GM12878 (cell line): ENCODE results near the gene PPP1R15A. TPM values are rescaled to one million over a fixed set of nuclear protein-coding genes. Genes with fewer than 3 reads are reported as not detected.

ENCODE experiments used
- ATF3 ChIP-seq: IDR thresholded peaks from 2 replicates; pipeline ENCODE4 v1.6.1; 2011; ENCODE audit warnings: low read depth, mild to moderate bottlenecking, low read length, moderate library complexity, borderline replicate concordance; ENCODE audit errors: extremely low read depth
- BHLHE40 ChIP-seq, 2 experiments: fragments of 450-650 bp in 1 of 2; IDR thresholded peaks; 2 replicates each; pipeline ENCODE4 v1.6.1; 2011 to 2017; ENCODE audit warnings: low read depth in 2 of 2, borderline replicate concordance in 1 of 2, improper control_type of control experiment in 1 of 2, low read length in 1 of 2, mild to moderate bottlenecking in 1 of 2
- DPF2 ChIP-seq: fragments of 450-650 bp; IDR thresholded peaks from 2 replicates; pipeline ENCODE4 v1.6.1; 2017; ENCODE audit warnings: mild to moderate bottlenecking
- EED ChIP-seq: sonication (generic); IDR thresholded peaks from 2 replicates; pipeline ENCODE4 v1.6.1; 2016; ENCODE audit warnings: antibody characterized with exemption, low read depth
- ELK1 ChIP-seq: IDR thresholded peaks from 2 replicates; pipeline ENCODE4 v1.6.1; 2012; ENCODE audit warnings: low read depth, low read length, improper control_type of control experiment
- FOXM1 ChIP-seq: IDR thresholded peaks from 2 replicates; pipeline ENCODE4 v1.6.1; 2012; ENCODE audit warnings: low read depth, mild to moderate bottlenecking, inconsistent platforms, low read length, moderate library complexity
- HDAC2 ChIP-seq: fragments of 200-600 bp; sonication (generic); IDR thresholded peaks from 2 replicates; pipeline ENCODE4 v1.6.1; 2017
- HSF1 ChIP-seq: fragments of 150-350 bp; IDR thresholded peaks from 2 replicates; pipeline ENCODE4 v1.6.1; 2014; ENCODE audit warnings: mild to moderate bottlenecking, low read depth, low read length
- KAT2A ChIP-seq: conservative IDR thresholded peaks from 2 replicates; pipeline ENCODE4 v1.6.1; 2011; ENCODE audit warnings: low read depth, low read length; ENCODE audit not compliant: control insufficient read depth
- KLF5 ChIP-seq: fragments of 450-650 bp; IDR thresholded peaks from 2 replicates; pipeline ENCODE4 v1.6.1; 2014; ENCODE audit warnings: mild to moderate bottlenecking; ENCODE audit not compliant: partially characterized antibody
- MEF2A ChIP-seq: IDR thresholded peaks from 2 replicates; pipeline ENCODE4 v1.6.1; 2011; ENCODE audit warnings: low read depth, mild to moderate bottlenecking, low read length, moderate library complexity; ENCODE audit not compliant: insufficient read depth
- NFIC ChIP-seq: IDR thresholded peaks from 2 replicates; pipeline ENCODE4 v1.6.1; 2012; ENCODE audit warnings: low read depth, mild to moderate bottlenecking, inconsistent platforms, low read length, moderate library complexity
- PAX8 ChIP-seq: fragments of 450-650 bp; IDR thresholded peaks from 2 replicates; pipeline ENCODE4 v1.6.1; 2017; ENCODE audit warnings: mild to moderate bottlenecking, moderate library complexity
- PKNOX1 ChIP-seq: fragments of 450-650 bp; IDR thresholded peaks from 2 replicates; pipeline ENCODE4 v1.6.1; 2016; ENCODE audit warnings: mild to moderate bottlenecking
- RAD51 ChIP-seq: fragments of 450-650 bp; IDR thresholded peaks from 2 replicates; pipeline ENCODE4 v1.6.1; 2016; ENCODE audit warnings: moderate library complexity, mild to moderate bottlenecking, inconsistent platforms
- RELA ChIP-seq: fragments of 450-650 bp; IDR thresholded peaks from 2 replicates; pipeline ENCODE4 v1.8.0; 2014; ENCODE audit warnings: borderline replicate concordance; ENCODE audit not compliant: partially characterized antibody
- RELB ChIP-seq: fragments of 450-650 bp; IDR thresholded peaks from 2 replicates; pipeline ENCODE4 v1.6.1; 2017; ENCODE audit warnings: low read depth, mild to moderate bottlenecking, moderate library complexity
- SPI1 ChIP-seq: IDR thresholded peaks from 2 replicates; pipeline ENCODE4 v1.6.1; 2011; ENCODE audit warnings: low read depth, mild to moderate bottlenecking, low read length, moderate library complexity, borderline replicate concordance; ENCODE audit not compliant: insufficient read depth
- SREBF2 ChIP-seq: IDR thresholded peaks from 2 replicates; pipeline ENCODE4 v1.6.1; 2012; ENCODE audit warnings: mild to moderate bottlenecking, low read length
- USF1 ChIP-seq: IDR thresholded peaks from 2 replicates; pipeline ENCODE4 v1.6.1; 2011; ENCODE audit warnings: borderline replicate concordance, low read depth, mild to moderate bottlenecking, moderate library complexity, mixed read lengths, low read length; ENCODE audit not compliant: insufficient read depth; ENCODE audit errors: extremely low read length
- YBX1 ChIP-seq: fragments of 450-650 bp; IDR thresholded peaks from 2 replicates; pipeline ENCODE4 v1.6.1; 2016; ENCODE audit warnings: antibody characterized with exemption
- YY1 ChIP-seq: IDR thresholded peaks from 2 replicates; pipeline ENCODE4 v1.6.1; 2011; ENCODE audit warnings: low read depth, mild to moderate bottlenecking, low read length
- ZNF24 ChIP-seq: fragments of 450-650 bp; IDR thresholded peaks from 2 replicates; pipeline ENCODE4 v1.6.1; 2017; ENCODE audit warnings: antibody characterized with exemption, mild to moderate bottlenecking
- polyA plus RNA-seq, 11 experiments: library from polyadenylated mRNA; depleted of rRNA in 4 of 11; unstranded in 6 of 11; stranded (reverse) in 5 of 11; fragments of >200 nt; fragmentation: Nextera tagmentation in 4 of 11; fragmentation: Illumina TruSeq in 1 of 11; extraction: Ambion mirVana in 4 of 11; extraction: Trizol in 1 of 11; gene quantifications; 1 replicate in 1 of 11; 2 replicates in 10 of 11; pipeline versions ENCODE4 v1.2.1 to v1.2.3, GENCODE V29; 2011 to 2016; ENCODE audit warnings: inconsistent platforms in 2 of 11, missing spikeins in 2 of 11, low read depth in 1 of 11
- total RNA-seq, 4 experiments: library from RNA; depleted of rRNA in 3 of 4; stranded (reverse); fragments of >200 nt in 3 of 4; fragmentation: Illumina TruSeq in 1 of 4; extraction: Trizol in 1 of 4; gene quantifications; 2 replicates each; pipeline versions ENCODE4 v1.2.1 to v1.2.3, GENCODE V29; 2013 to 2021

Gene PPP1R15A
- total and polyA plus RNA-seq, 10 of the 15 experiments (the other 5 are each of a cell fraction or from before 2014, with no cell fraction given), result 0.68 to 50.8 (median 27.7) TPM

GRCh38 chr19:48835734-48836088 lies 36.5 kb upstream of the PPP1R15A start (continued):
- TF ChIP-seq SPI1, result 0 out of 2 replicates have a peak, but pooled peaks have one; percentile 7
- TF ChIP-seq NFIC, result no peak
- peak; percentile 84 for TF ChIP-seq USF1
- TF ChIP-seq RELB, result peak; percentile 41; the same call in 1 of the 2 replicates
- TF ChIP-seq YBX1, result no peak
- no peak for TF ChIP-seq KLF5
- peak; percentile 59; the same call in 1 of the 2 replicates for TF ChIP-seq ZNF24
- TF ChIP-seq RAD51, result peak; percentile 97
- no peak for TF ChIP-seq PAX8
- TF ChIP-seq ELK1, result no peak
- TF ChIP-seq HSF1, result no peak
- no peak for TF ChIP-seq EED
- peak; percentile 62 to 79; a peak in 2 of 4 replicates for TF ChIP-seq BHLHE40 (IDR thresholded peaks at IDR 0.05; ENCODE audit: borderline replicate concordance in 1 of 2, low read depth in 2 of 2, low read length in 1 of 2)
- peak; percentile 69 for TF ChIP-seq PKNOX1
- TF ChIP-seq SREBF2, result no peak
- no peak for TF ChIP-seq DPF2
- no peak for TF ChIP-seq FOXM1
- TF ChIP-seq MEF2A, result 0 out of 2 replicates have a peak, but pooled peaks have one; percentile 52
- TF ChIP-seq KAT2A, result no peak
- peak; percentile 62; the same call in 1 of the 2 replicates for TF ChIP-seq YY1
- TF ChIP-seq HDAC2, result no peak
- TF ChIP-seq RELA, result peak; percentile 13
- peak; percentile 70; the same call in 1 of the 2 replicates for TF ChIP-seq ATF3
